HG02885 (cell line): ENCODE measurements around the gene TMEM181.
"Not testable (repeated sequence)": the region's sequence is repeated elsewhere in the genome, so short reads cannot be mapped to it uniquely, and the experiment has no call there.

ENCODE experiments used
- ATAC-seq: cut with Tn5 transposase; IDR thresholded peaks from one replicate; pipeline ENCODE4 v1.9.1; 2021; ENCODE audit warnings: mild to moderate bottlenecking; ENCODE audit not compliant: unreplicated experiment, poor library complexity

Gene TMEM181

DNA sequence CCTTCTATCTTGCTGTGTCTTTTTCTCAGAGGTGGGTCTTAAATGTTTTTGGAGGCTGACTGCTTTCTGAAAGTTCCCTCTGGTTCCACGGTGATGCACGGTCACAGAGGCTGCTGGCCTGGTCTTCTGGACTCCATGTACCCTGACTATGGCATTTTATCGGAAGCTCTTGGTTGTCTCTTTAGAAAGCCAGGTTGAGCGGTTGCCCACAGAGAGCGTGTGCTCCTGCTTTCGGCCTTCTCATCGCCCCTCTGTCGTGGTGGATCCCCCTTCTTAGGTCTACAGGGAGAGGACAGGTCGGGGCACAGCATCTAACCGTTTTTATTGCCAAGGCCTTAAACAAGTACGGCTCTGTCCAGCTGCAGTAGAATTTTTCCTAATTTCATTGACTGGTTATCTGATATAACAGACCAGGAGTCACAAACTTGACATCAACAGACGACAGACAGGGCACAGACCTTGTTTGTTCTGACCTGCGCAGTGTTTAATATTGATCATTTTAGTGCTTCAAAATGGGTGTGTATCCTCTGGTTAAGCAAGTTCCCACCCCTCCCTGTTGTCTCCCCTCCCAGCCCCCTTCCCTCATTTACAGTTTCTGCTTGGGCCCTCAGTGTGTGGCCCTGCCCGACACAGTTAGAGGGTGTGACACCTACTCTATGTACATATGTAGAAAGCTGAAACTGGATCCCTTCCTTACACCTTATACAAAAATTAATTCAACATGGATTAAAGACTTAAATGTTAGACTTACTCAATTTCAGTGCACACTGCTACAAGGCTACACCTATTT lies 114.6 kb downstream of the TMEM181 start:
- no peak for ATAC-seq

DNA sequence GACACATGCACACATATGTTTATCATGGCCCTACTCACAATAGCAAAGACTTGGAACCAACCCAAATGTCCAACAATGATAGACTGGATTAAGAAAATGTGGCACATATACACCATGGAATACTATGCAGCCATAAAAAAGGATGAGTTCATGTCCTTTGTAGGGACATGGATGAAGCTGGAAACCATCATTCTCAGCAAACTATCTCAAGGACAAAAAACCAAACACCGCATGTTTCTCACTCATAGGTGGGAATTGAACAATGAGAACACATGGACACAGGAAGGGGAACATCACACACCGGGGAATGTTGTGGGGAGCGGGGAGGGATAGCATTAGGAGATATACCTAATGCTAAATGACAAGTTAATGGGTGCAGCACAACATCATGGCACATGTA lies 117.2 kb downstream of the TMEM181 start:
- ATAC-seq = not testable (repeated sequence)

DNA sequence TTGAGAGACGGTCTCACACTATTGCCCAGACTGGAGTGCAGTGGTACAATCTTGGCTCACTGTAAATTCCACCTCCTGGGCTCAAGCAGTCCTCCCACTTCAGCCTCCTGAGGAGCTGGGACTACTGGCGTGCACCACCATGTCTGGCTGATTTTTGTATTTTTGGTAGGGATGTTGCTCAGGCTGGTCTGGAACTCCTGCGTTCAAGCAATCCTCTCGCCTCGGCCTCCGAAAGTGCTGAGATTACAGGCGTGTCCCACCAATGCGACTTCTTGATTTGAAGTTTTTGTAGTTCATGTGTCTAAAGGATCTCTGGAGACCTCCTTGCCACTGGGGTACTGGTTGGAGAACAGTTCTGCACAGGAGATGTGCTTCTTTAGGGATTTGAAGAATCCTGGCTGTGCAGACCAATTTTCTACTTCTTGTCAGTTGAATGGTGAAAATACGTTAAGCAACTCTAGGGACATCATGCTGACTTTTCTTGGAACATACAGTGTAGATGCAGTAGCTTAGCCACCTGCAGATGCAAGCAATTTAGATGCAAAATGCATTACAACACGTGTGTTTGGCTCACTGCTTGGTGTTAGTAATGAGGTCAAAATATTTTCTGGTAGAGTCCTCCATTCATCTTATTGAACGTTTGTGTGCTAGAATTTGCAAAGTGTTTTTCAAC lies 118.2 kb downstream of the TMEM181 start:
- no peak for ATAC-seq

- no peak for ATAC-seq
These were observed 120.1 kb downstream of the TMEM181 start for GRCh38 chr6:158680015-158680414.

DNA sequence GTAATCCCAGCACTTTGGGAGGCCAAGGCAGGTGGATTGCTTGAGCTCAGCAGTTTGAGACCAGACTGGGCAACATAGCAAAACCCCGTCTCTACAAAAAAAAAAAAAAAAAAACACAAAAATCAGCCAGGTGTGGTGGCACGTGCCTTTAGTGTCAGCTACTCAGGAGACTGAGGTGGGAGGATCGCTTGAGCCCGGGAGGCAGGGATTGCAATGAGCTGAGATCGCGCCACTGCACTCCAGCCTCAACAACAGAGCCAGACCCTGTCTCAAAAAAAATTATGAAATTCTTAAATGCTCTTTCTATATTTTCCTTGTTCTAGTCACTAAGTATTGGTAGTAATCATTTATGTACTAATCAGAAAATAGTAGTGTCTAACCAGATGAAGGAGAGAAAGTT lies 120.6 kb downstream of the TMEM181 start:
- no peak for ATAC-seq

- no peak for ATAC-seq
These were observed 124.4 kb downstream of the TMEM181 start for GRCh38 chr6:158684311-158684710.

GRCh38 chr6:158684745-158685324 lies 124.9 kb downstream of the TMEM181 start:
- ATAC-seq = no peak
